Activated CD8-positive, alpha-beta memory T cell treated with anti-CD3 and anti-CD28 coated beads, Interleukin-2, amount 50 U/mL, for 24 hours (primary cell): ENCODE measurements around the gene CLN6.

Experiments
- DNase-seq: peaks from one replicate; pipeline ENCODE4 v3.0.0-alpha.2; 2020; ENCODE audit errors: extremely low read depth

CLN6 gene

DNA sequence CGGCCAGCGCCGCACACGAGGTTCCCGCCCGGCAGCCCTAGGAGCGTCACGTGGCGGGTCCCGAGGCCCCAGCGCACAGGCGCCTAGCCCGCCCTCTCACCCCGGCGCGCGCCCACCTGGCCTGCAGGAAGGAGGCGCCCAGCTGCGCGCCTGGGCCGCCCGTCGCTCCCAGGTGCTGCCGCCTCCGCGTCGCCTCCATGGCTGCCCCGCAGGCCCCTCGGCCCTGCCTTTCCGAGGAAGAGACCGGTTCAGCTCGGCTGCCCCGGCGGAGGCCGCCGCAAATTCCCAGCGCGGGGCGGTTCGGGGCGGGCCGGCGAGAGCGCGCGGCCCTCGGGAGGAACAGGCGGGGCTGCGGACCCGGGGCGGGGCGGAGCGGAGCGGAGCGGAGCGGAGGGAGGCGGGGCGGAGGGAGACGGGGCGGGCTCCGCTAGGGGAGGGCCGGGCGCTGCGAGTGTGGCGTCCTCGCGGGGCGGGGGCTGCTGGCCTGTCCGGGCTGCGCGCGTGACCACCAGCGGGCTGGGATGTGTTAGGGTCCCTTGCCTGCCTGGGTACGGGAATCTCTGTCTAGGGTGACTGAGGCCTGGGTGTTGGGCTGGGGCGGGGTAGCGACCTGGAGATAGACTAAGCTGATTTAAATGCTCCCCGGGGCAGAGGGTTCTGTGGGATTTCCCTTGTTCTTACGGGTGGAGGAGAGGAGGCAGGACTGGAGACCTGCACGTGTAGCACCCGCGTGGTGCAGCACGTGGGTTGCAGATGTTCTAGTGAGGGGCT lies at the start of gene CLN6:
Gene CLN6, minus strand, starts transcription at position 343 of the 771 bp plus-strand sequence. Its CDS starts 144 bp downstream, at position 199.
- no peak for DNase-seq

GRCh38 chr15:68278595-68279405 lies 49.3 kb upstream of the CLN6 start:
- no peak for DNase-seq

GRCh38 chr15:68278345-68278594 lies 48.7 kb upstream of the CLN6 start:
- DNase-seq = no peak

DNA sequence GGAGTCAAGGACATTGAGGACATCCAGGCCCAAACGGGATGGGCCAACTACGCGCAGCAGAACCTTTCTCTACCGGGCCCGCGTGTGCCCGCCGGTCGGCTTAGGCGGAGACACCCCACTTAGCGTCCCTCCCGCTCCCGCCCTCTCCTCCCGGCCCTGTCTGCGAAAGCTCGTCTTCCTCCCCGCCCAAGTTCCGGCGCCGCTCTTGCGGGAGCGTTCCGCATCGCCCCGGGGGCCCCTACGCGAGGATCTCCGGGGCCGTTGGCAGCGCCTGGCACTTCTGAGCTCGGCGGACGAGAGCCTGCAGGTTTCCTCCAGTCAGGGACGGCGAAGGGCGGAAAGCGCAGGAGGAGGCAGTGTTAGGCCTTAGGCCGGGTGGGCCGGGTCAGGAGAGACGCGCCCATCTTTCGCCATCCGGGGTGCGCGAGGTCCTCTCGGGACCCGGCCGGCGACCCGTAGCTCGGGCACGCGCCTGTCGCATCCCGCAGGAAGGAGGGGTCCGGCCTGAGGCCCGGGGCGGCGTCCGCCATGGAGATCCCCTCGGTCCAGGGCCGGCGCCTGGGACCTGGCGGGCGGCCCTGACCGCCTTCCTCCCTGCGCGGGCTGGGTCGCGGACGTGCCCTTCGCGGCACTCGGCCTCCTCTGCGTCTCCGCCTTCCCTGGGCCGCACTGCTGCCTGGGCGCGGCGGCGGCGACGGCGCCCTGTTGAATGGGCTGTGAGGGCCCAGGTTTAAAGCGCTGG lies 48.2 kb upstream of the CLN6 start, which contains the start of gene FEM1B:
Gene FEM1B, plus strand, starts transcription at position 143 of the 742 bp plus-strand sequence. CDS start 673 bp downstream, outside the sequence.
- DNase-seq = peak; percentile 75

DNA sequence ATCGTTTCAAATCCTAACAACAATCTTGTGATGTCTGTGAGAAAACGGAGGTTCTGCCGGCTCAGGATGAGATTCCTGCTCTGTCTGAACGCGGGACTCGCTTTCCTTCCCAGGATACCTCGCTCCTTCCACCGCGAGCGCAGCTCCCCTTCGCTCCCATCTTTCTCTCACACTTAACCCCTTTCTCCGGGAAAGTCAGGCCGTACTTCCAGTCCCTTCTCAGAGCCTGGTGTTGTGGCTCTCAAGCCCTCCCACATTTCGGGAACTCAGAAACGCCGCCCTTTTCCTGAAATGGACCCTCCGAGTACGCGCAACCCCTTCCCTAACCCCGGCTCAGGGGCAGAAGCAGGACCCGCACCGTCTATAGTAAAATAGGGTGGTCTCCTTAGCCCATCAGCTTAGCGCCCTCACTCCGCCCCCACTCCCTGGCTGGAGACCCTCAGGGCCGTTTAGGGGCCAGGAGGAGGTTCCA lies 47.6 kb upstream of the CLN6 start:
- no peak for DNase-seq

DNA sequence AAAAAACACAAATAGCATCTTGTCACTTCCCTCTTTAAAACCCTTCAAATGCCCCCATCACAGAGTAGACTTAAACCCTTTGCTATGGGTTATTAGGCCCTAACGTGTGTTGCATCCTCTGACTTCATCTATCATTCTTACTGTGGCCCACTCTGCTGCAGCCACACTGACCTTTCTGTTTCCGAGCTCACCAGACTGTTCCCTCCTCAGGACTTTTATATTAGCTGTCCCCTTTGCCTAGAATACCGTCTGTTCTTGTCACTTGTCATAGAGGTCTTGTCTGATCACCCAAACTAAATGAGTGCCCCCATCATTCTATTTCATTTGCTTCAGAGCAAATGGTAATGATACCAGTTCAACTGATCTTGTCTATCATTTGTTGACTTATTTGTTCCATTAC lies 47.1 kb upstream of the CLN6 start:
- DNase-seq = no peak

DNA sequence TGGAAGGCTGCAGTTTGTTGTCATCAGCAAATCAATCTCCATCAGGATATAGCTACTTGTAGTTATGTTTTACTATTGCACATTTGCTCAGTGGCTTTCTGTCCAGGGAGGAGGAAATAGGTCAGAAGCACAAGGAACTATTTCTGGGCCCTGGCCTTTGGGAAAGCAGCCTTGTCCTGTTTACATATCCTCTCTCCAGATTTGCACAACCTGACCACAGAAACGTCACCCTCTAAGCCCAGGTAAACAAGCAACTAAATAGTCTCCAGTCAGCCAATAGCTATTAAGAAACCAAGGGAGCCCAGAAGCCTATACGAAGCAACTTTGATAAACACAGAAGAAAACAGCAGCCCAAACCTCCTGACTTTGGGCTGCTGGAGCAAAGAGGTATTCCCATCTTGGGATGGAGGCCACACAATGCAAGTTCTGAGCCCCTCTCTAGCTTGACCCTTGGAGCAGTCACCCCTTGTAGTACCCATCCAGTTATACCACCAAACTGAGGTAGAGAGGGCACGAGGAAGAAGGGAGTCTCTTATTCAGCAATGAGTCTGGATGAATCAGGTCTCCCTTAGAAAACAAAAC lies 45.7 kb upstream of the CLN6 start:
- no peak for DNase-seq

- DNase-seq = no peak
Measured at GRCh38 chr15:68274201-68274848, 44.8 kb upstream of the CLN6 start.

DNA sequence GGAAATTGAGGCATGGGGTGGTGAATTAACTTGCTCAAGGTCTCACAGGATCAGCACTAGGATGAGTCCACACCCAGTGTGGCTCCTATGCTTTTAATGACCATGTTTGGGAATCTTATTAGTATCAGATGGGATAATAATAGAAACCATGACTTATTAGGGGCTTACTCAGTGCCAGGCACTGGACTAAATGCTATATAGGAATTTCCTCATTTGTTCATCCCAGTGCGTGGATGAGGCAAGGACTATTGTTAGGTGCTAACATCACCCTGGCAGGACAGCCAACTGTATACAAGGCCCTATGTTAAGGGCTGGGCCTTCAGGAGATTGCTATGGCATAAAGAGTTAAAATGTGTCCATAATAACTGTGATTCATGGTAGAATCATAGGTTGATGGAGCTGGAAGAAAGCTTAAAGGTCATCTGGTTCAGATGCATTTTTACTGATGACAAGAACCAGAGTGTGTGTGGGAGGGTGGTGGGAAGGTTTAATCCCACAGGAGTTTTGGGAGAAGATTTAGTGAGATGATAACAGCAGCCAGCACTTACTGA lies 43.3 kb upstream of the CLN6 start:
- no peak for DNase-seq

- DNase-seq = no peak
Measured at GRCh38 chr15:68271854-68272471, 42.4 kb upstream of the CLN6 start.

GRCh38 chr15:68268405-68268804 lies 38.9 kb upstream of the CLN6 start:
- DNase-seq = no peak

DNA sequence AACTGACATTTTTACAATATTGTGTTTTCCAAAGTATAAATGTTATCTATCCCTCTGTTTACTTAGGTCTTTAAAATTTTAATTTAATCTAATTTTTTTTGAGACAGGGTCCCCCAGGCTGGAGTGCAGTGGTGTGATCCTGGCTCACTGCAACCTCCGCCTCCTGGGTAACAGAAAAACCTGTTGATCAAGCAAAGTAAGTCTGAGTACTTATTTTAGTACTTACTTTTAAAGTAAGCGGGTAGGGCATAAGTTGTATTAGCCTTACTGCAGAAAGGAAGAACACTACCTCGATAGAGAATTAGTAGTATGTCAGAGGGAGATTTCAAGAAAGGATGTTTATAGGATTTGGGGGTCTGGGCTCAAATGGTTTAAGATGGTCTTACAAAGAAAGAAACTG lies 36.1 kb upstream of the CLN6 start:
- no peak for DNase-seq

DNA sequence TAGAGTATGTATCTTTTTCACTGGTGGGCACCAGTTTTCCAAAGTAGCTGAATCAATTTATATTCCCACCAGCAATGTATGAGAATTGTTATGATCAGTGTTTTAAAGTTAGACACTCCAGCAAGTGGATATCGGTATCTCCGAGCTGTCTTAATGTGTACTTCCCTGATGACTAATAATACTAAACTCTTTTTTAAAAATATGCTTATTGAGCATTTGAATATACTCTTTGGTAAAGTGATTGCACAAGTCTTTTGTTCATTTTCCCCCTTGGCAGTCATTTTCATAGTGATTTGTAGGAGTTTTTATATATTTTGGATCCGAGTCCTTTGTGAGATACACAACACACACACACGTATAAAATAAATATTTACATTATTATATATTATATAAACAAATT lies 35.6 kb upstream of the CLN6 start:
- no peak for DNase-seq

- no peak for DNase-seq
Measured at GRCh38 chr15:68264282-68264681, 34.8 kb upstream of the CLN6 start.

- DNase-seq = no peak
Measured at GRCh38 chr15:68262514-68263356, 33.2 kb upstream of the CLN6 start.

GRCh38 chr15:68261980-68262379 lies 32.5 kb upstream of the CLN6 start:
- DNase-seq = no peak

GRCh38 chr15:68261241-68261640 lies 31.7 kb upstream of the CLN6 start:
- no peak for DNase-seq

- DNase-seq = no peak
Measured at GRCh38 chr15:68259883-68260282, 30.4 kb upstream of the CLN6 start.

DNA sequence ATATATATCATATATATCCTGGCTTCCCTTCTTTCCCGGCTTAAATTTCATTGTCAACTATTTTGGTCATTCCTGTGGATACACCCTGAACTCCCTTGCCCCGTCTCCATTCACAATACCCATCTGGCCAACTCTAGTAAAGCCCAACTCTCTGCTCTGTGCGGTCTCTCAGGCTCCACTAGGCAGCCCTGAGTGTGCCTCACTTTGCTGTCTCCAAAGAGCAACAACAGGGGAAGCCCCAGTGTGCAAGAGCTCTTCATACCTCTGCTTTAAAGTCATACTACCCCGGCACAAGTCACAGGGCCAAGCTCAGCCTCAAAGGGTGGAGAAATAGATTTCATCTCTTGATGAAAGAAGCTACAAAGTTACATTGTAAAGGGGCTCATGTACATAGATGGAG lies 29.2 kb upstream of the CLN6 start:
- no peak for DNase-seq
